ENCODE results near the gene MITF. TPM values are rescaled to one million over a fixed set of nuclear protein-coding genes. Genes with fewer than 3 reads are reported as not detected.

The MITF gene
- total and polyA plus RNA-seq, 2 donors = 13.3 to 13.6 TPM

GRCh38 chr3:69856965-69857705, 117.9 kb downstream of the MITF start:
- Histone ChIP-seq H3K4me1 (ENCODE audit: insufficient read depth) (no peaks in the 10 kb centered on the region), H3K4me3 (ENCODE audit: low read depth, low read length) (no peak overlapping the region), H3K27ac (ENCODE audit: low read depth) (no peak overlapping the region), H3K36me3 (ENCODE audit: insufficient read depth) (no peaks in the 10 kb centered on the region)
- WGBS = 78% methylated on average over 3 of the region's 3 CpGs
- DNase-seq (ENCODE audit: extremely low spot score) = no peak

- Histone ChIP-seq H3K4me1 (ENCODE audit: insufficient read depth) (no peaks in the 10 kb centered on the region), H3K27ac (ENCODE audit: low read depth) (no peak overlapping the region), H3K4me3 (ENCODE audit: low read depth, low read length) (no peak overlapping the region), H3K36me3 (ENCODE audit: insufficient read depth) (no peaks in the 10 kb centered on the region)
- no peak for DNase-seq (ENCODE audit: extremely low spot score)
- 88% methylated on average over 3 of the region's 3 CpGs for WGBS
Observed at GRCh38 chr3:69861556-69861955, 122.3 kb downstream of the MITF start.

- H3K36me3 ChIP-seq (ENCODE audit: insufficient read depth) = no peaks in the 10 kb centered on the region
- no peak overlapping the region for H3K27ac ChIP-seq (ENCODE audit: low read depth)
- H3K4me1 ChIP-seq (ENCODE audit: insufficient read depth) = no peaks in the 10 kb centered on the region
- DNase-seq (ENCODE audit: extremely low spot score) = no peak
- no peak overlapping the region for H3K4me3 ChIP-seq (ENCODE audit: low read depth, low read length)
- WGBS = 93% methylated on average over 3 of the region's 3 CpGs
Observed at GRCh38 chr3:69864141-69864540, 124.9 kb downstream of the MITF start.

- H3K4me1 ChIP-seq (ENCODE audit: insufficient read depth) = no peaks in the 10 kb centered on the region
- DNase-seq (ENCODE audit: extremely low spot score) = no peak
- no peak overlapping the region for H3K4me3 ChIP-seq (ENCODE audit: low read depth, low read length)
- no peaks in the 10 kb centered on the region for H3K36me3 ChIP-seq (ENCODE audit: insufficient read depth)
- 24% methylated on average over 2 of the region's 2 CpGs for WGBS
- no peak overlapping the region for H3K27ac ChIP-seq (ENCODE audit: low read depth)
Observed at GRCh38 chr3:69864766-69865165, 125.5 kb downstream of the MITF start.

GRCh38 chr3:69865925-69866679, 126.8 kb downstream of the MITF start:
- DNase-seq (ENCODE audit: extremely low spot score) = no peak
- no peaks in the 10 kb centered on the region for H3K4me1 ChIP-seq (ENCODE audit: insufficient read depth)
- no peak overlapping the region for H3K4me3 ChIP-seq (ENCODE audit: low read depth, low read length)
- H3K36me3 ChIP-seq (ENCODE audit: insufficient read depth) = no peaks in the 10 kb centered on the region
- no peak overlapping the region for H3K27ac ChIP-seq (ENCODE audit: low read depth)
- WGBS = 23% methylated on average over 10 of the region's 10 CpGs

GRCh38 chr3:69866988-69867720, 127.9 kb downstream of the MITF start:
- no peak for DNase-seq (ENCODE audit: extremely low spot score)
- Histone ChIP-seq H3K27ac (ENCODE audit: low read depth) (no peak overlapping the region), H3K4me3 (ENCODE audit: low read depth, low read length) (no peak overlapping the region), H3K36me3 (ENCODE audit: insufficient read depth) (no peaks in the 10 kb centered on the region), H3K4me1 (ENCODE audit: insufficient read depth) (no peaks in the 10 kb centered on the region)
- 22% methylated on average over 2 of the region's 2 CpGs for WGBS

GRCh38 chr3:69867941-69868505, 128.8 kb downstream of the MITF start:
- Histone ChIP-seq H3K36me3 (ENCODE audit: insufficient read depth) (no peaks in the 10 kb centered on the region), H3K4me1 (ENCODE audit: insufficient read depth) (no peaks in the 10 kb centered on the region), H3K4me3 (ENCODE audit: low read depth, low read length) (no peak overlapping the region), H3K27ac (ENCODE audit: low read depth) (no peak overlapping the region)
- DNase-seq (ENCODE audit: extremely low spot score) = no peak
- 55% methylated on average over 2 of the region's 2 CpGs for WGBS

GRCh38 chr3:69868841-69869420, 129.7 kb downstream of the MITF start:
- Histone ChIP-seq H3K4me3 (ENCODE audit: low read depth, low read length) (no peak overlapping the region), H3K4me1 (ENCODE audit: insufficient read depth) (no peaks in the 10 kb centered on the region), H3K27ac (ENCODE audit: low read depth) (no peak overlapping the region), H3K36me3 (ENCODE audit: insufficient read depth) (no peaks in the 10 kb centered on the region)
- no peak for DNase-seq (ENCODE audit: extremely low spot score)
- WGBS = 94% methylated on average over 3 of the region's 3 CpGs

GRCh38 chr3:69869643-69870042, 130.4 kb downstream of the MITF start:
- H3K4me3 ChIP-seq (ENCODE audit: low read depth, low read length) = no peak overlapping the region
- WGBS = 92% methylated on average over 5 of the region's 5 CpGs
- no peaks in the 10 kb centered on the region for H3K36me3 ChIP-seq (ENCODE audit: insufficient read depth)
- DNase-seq (ENCODE audit: extremely low spot score) = no peak
- H3K27ac ChIP-seq (ENCODE audit: low read depth) = no peak overlapping the region
- no peaks in the 10 kb centered on the region for H3K4me1 ChIP-seq (ENCODE audit: insufficient read depth)

- no peaks in the 10 kb centered on the region for H3K36me3 ChIP-seq (ENCODE audit: insufficient read depth)
- no peak overlapping the region for H3K27ac ChIP-seq (ENCODE audit: low read depth)
- H3K4me3 ChIP-seq (ENCODE audit: low read depth, low read length) = no peak overlapping the region
- DNase-seq (ENCODE audit: extremely low spot score) = no peak
- 91% methylated on average over 2 of the region's 2 CpGs for WGBS
- H3K4me1 ChIP-seq (ENCODE audit: insufficient read depth) = no peaks in the 10 kb centered on the region
Observed at GRCh38 chr3:69871251-69871650, 132.0 kb downstream of the MITF start.

GRCh38 chr3:69871868-69872267, 132.6 kb downstream of the MITF start:
- no peaks in the 10 kb centered on the region for H3K4me1 ChIP-seq (ENCODE audit: insufficient read depth)
- no peak overlapping the region for H3K4me3 ChIP-seq (ENCODE audit: low read depth, low read length)
- no peak for DNase-seq (ENCODE audit: extremely low spot score)
- H3K27ac ChIP-seq (ENCODE audit: low read depth) = no peak overlapping the region
- 78% methylated on average over 3 of the region's 3 CpGs for WGBS
- H3K36me3 ChIP-seq (ENCODE audit: insufficient read depth) = no peaks in the 10 kb centered on the region

GRCh38 chr3:69872783-69873378, 133.6 kb downstream of the MITF start:
- 65% methylated on average over 4 of the region's 4 CpGs for WGBS
- no peak for DNase-seq (ENCODE audit: extremely low spot score)
- H3K36me3 ChIP-seq (ENCODE audit: insufficient read depth) = no peaks in the 10 kb centered on the region
- H3K27ac ChIP-seq (ENCODE audit: low read depth) = no peak overlapping the region
- no peak overlapping the region for H3K4me3 ChIP-seq (ENCODE audit: low read depth, low read length)
- no peaks in the 10 kb centered on the region for H3K4me1 ChIP-seq (ENCODE audit: insufficient read depth)

- Histone ChIP-seq H3K4me3 (ENCODE audit: low read depth, low read length) (no peak overlapping the region), H3K27ac (ENCODE audit: low read depth) (no peak overlapping the region), H3K36me3 (ENCODE audit: insufficient read depth) (no peaks in the 10 kb centered on the region), H3K4me1 (ENCODE audit: insufficient read depth) (no peaks in the 10 kb centered on the region)
- WGBS = 94% methylated on average over 9 of the region's 9 CpGs
- DNase-seq (ENCODE audit: extremely low spot score) = no peak
Observed at GRCh38 chr3:69876073-69876472, 136.8 kb downstream of the MITF start.
